A673 (cell line): ENCODE data around the gene GPHN.

Experiments used
- CTCF ChIP-seq: fragments of 300-800, 200-600 bp; sonication (generic); conservative IDR thresholded peaks from 2 replicates; pipeline ENCODE4 v1.5.1; 2017; ENCODE audit warnings: low read depth, mild to moderate bottlenecking, antibody characterized with exemption, low read length, moderate library complexity, mixed read lengths
- EZH2 ChIP-seq: fragments of 200-600 bp; sonication (generic); IDR thresholded peaks from 2 replicates; pipeline ENCODE4 v1.6.1; 2017; ENCODE audit warnings: borderline replicate concordance, low read depth, mild to moderate bottlenecking, mixed read lengths, antibody characterized with exemption, low read length; ENCODE audit not compliant: poor library complexity, severe bottlenecking

- no peak for TF ChIP-seq CTCF
- TF ChIP-seq EZH2: no peak
Measured at GRCh38 chr14:66881596-66881995, 373.6 kb downstream of the GPHN start.
